ENCODE results near the gene SARDH. TPM values are rescaled to one million over a fixed set of nuclear protein-coding genes. Genes with fewer than 3 reads are reported as not detected.
A peak's percentile ranks its signal among the peaks of the same experiment; 100 is the strongest.

Gene SARDH
- total and polyA plus RNA-seq, 4 donors, result 0.84 to 3.0 (median 2.0) TPM; not detected in 1

- no peaks in the 10 kb centered on the region for H3K9me3 ChIP-seq (ENCODE audit: control insufficient read depth, low read length)
- DNase-seq, result no peak
- 85 to 88% methylated on average over 11 of the region's 11 CpGs for WGBS, 2 donors
- no peak overlapping the region for H3K4me3 ChIP-seq (ENCODE audit: low read length in 2 of 2)
- H3K4me1 ChIP-seq (ENCODE audit: control insufficient read depth in 1 of 2, insufficient read depth in 2 of 2, low read length in 2 of 2), result no peaks in the 10 kb centered on the region
- intact Hi-C loops (cut with DNase I), result no loop called here
- no peak for ATAC-seq (ENCODE audit: low FRiP score)
- no peaks in the 10 kb centered on the region for H3K27me3 ChIP-seq (ENCODE audit: control insufficient read depth in 1 of 2, insufficient read depth in 2 of 2, low read length in 1 of 2)
- H3K27ac ChIP-seq (ENCODE audit: low read depth in 1 of 2, low read length in 2 of 2), result no peak overlapping the region
- no peaks in the 10 kb centered on the region for H3K36me3 ChIP-seq (ENCODE audit: control insufficient read depth in 1 of 2, insufficient read depth in 2 of 2, low read length in 1 of 2)
Observed at GRCh38 chr9:133666845-133667244, 71.3 kb downstream of the SARDH start.

GRCh38 chr9:133666387-133666786 is 71.8 kb downstream of the SARDH start:
- no peaks in the 10 kb centered on the region for H3K4me1 ChIP-seq (ENCODE audit: control insufficient read depth in 1 of 2, insufficient read depth in 2 of 2, low read length in 2 of 2)
- no peak overlapping the region for H3K27ac ChIP-seq (ENCODE audit: low read depth in 1 of 2, low read length in 2 of 2)
- intact Hi-C loops (cut with DNase I), result no loop called here
- H3K36me3 ChIP-seq (ENCODE audit: control insufficient read depth in 1 of 2, insufficient read depth in 2 of 2, low read length in 1 of 2), result no peaks in the 10 kb centered on the region
- H3K9me3 ChIP-seq (ENCODE audit: control insufficient read depth, low read length), result no peaks in the 10 kb centered on the region
- ATAC-seq (ENCODE audit: low FRiP score) (no peak), DNase-seq (no peak)
- no peaks in the 10 kb centered on the region for H3K27me3 ChIP-seq (ENCODE audit: control insufficient read depth in 1 of 2, insufficient read depth in 2 of 2, low read length in 1 of 2)
- WGBS, 2 donors, result 86 to 87% methylated on average over 9 of the region's 9 CpGs
- H3K4me3 ChIP-seq (ENCODE audit: low read length in 2 of 2), result no peak overlapping the region

- no peak for DNase-seq
- Histone ChIP-seq H3K27ac (ENCODE audit: low read depth in 1 of 2, low read length in 2 of 2) (no peak overlapping the region), H3K4me1 (ENCODE audit: control insufficient read depth in 1 of 2, insufficient read depth in 2 of 2, low read length in 2 of 2) (no peaks in the 10 kb centered on the region), H3K4me3 (ENCODE audit: low read length in 2 of 2) (no peak overlapping the region), H3K9me3 (ENCODE audit: control insufficient read depth, low read length) (no peaks in the 10 kb centered on the region), H3K36me3 (ENCODE audit: control insufficient read depth in 1 of 2, insufficient read depth in 2 of 2, low read length in 1 of 2) (no peaks in the 10 kb centered on the region), H3K27me3 (ENCODE audit: control insufficient read depth in 1 of 2, insufficient read depth in 2 of 2, low read length in 1 of 2) (no peaks in the 10 kb centered on the region)
- no peak for ATAC-seq (ENCODE audit: low FRiP score)
- intact Hi-C loops (cut with DNase I), result no loop called here
- 83 to 86% methylated on average over 12 of the region's 12 CpGs for WGBS, 2 donors
Observed at GRCh38 chr9:133665535-133665934, 72.6 kb downstream of the SARDH start.

GRCh38 chr9:133665096-133665495 is 73.1 kb downstream of the SARDH start:
- Histone ChIP-seq H3K27ac (ENCODE audit: low read depth in 1 of 2, low read length in 2 of 2) (no peak overlapping the region), H3K36me3 (ENCODE audit: control insufficient read depth in 1 of 2, insufficient read depth in 2 of 2, low read length in 1 of 2) (no peaks in the 10 kb centered on the region), H3K27me3 (ENCODE audit: control insufficient read depth in 1 of 2, insufficient read depth in 2 of 2, low read length in 1 of 2) (no peaks in the 10 kb centered on the region), H3K9me3 (ENCODE audit: control insufficient read depth, low read length) (no peaks in the 10 kb centered on the region), H3K4me1 (ENCODE audit: control insufficient read depth in 1 of 2, insufficient read depth in 2 of 2, low read length in 2 of 2) (no peaks in the 10 kb centered on the region), H3K4me3 (ENCODE audit: low read length in 2 of 2) (no peak overlapping the region)
- intact Hi-C loops (cut with DNase I), result no loop called here
- WGBS, 2 donors, result 86 to 89% methylated on average over 13 of the region's 13 CpGs
- no peak for ATAC-seq (ENCODE audit: low FRiP score)
- no peak for DNase-seq

GRCh38 chr9:133664173-133665050 is 73.7 kb downstream of the SARDH start:
- 86 to 88% methylated on average over 27 of the region's 27 CpGs for WGBS, 2 donors
- ATAC-seq (ENCODE audit: low FRiP score), result no peak
- H3K9me3 ChIP-seq (ENCODE audit: control insufficient read depth, low read length), result no peaks in the 10 kb centered on the region

DNA sequence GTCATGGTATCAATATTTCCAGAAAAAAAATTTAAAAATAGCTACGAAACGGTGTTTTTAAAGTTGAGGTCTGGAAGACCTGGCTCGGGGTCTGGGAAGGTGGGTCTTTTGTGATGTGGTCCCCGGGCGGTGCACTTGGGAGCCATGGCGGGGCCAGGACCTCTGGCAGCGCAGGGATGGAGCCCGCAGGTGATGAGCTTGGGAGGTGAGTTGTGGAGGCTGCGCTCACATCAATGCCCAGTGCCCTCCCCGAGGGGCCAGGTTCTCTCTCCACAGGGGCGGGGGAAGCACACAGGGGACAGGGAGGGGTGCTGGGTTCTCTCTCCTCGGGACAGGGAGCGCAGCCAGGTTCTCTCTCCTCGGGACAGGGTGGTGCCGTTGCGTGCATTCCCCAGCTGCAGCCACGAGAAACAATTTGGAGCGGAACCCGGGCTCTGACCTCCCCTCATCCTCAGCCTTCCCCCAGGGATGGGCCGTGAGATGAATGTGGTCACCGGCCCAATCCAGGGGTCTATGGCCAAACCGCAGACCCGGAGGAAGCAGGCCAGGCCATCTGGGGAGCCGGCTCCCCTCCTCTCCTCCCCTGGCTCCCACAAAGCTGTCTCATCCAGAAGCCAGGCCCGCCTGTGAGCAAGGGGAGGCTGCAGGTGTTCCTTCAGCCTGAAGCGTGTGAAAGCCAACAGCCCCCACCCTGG is 76.2 kb downstream of the SARDH start:
- intact Hi-C loops (cut with DNase I), result no loop called here
- ATAC-seq (ENCODE audit: low FRiP score) (no peak), DNase-seq (no peak)
- no peaks in the 10 kb centered on the region for H3K9me3 ChIP-seq (ENCODE audit: control insufficient read depth, low read length)
- no peak overlapping the region for H3K4me3 ChIP-seq (ENCODE audit: low read length in 2 of 2)
- no peaks in the 10 kb centered on the region for H3K4me1 ChIP-seq (ENCODE audit: control insufficient read depth in 1 of 2, insufficient read depth in 2 of 2, low read length in 2 of 2)
- H3K27me3 ChIP-seq (ENCODE audit: control insufficient read depth in 1 of 2, insufficient read depth in 2 of 2, low read length in 1 of 2), result no peaks in the 10 kb centered on the region
- H3K36me3 ChIP-seq (ENCODE audit: control insufficient read depth in 1 of 2, insufficient read depth in 2 of 2, low read length in 1 of 2), result no peaks in the 10 kb centered on the region
- 78 to 83% methylated on average over 26 of the region's 26 CpGs for WGBS, 2 donors
- no peak overlapping the region for H3K27ac ChIP-seq (ENCODE audit: low read depth in 1 of 2, low read length in 2 of 2)

More at GRCh38 chr9:133664173-133665050, 73.7 kb downstream of the SARDH start:
- no peaks in the 10 kb centered on the region for H3K36me3 ChIP-seq (ENCODE audit: control insufficient read depth in 1 of 2, insufficient read depth in 2 of 2, low read length in 1 of 2)
- no peak overlapping the region for H3K4me3 ChIP-seq (ENCODE audit: low read length in 2 of 2)
- intact Hi-C loops (cut with DNase I), result no loop called here
- DNase-seq, result no peak
- H3K27me3 ChIP-seq (ENCODE audit: control insufficient read depth in 1 of 2, insufficient read depth in 2 of 2, low read length in 1 of 2), result no peaks in the 10 kb centered on the region
- H3K4me1 ChIP-seq (ENCODE audit: control insufficient read depth in 1 of 2, insufficient read depth in 2 of 2, low read length in 2 of 2), result no peaks in the 10 kb centered on the region
- H3K27ac ChIP-seq (ENCODE audit: low read depth in 1 of 2, low read length in 2 of 2), result no peak overlapping the region

GRCh38 chr9:133659516-133659915 is 78.6 kb downstream of the SARDH start:
- Histone ChIP-seq H3K36me3 (ENCODE audit: control insufficient read depth in 1 of 2, insufficient read depth in 2 of 2, low read length in 1 of 2) (no peaks in the 10 kb centered on the region), H3K4me1 (ENCODE audit: control insufficient read depth in 1 of 2, insufficient read depth in 2 of 2, low read length in 2 of 2) (no peaks in the 10 kb centered on the region), H3K9me3 (ENCODE audit: control insufficient read depth, low read length) (no peaks in the 10 kb centered on the region), H3K27me3 (ENCODE audit: control insufficient read depth in 1 of 2, insufficient read depth in 2 of 2, low read length in 1 of 2) (no peaks in the 10 kb centered on the region), H3K27ac (ENCODE audit: low read depth in 1 of 2, low read length in 2 of 2) (no peak overlapping the region), H3K4me3 (ENCODE audit: low read length in 2 of 2) (no peak overlapping the region)
- ATAC-seq (ENCODE audit: low FRiP score) (no peak), DNase-seq (no peak)
- WGBS, 2 donors, result 46 to 58% methylated on average over 13 of the region's 13 CpGs
- intact Hi-C loops (cut with DNase I), result no loop called here

DNA sequence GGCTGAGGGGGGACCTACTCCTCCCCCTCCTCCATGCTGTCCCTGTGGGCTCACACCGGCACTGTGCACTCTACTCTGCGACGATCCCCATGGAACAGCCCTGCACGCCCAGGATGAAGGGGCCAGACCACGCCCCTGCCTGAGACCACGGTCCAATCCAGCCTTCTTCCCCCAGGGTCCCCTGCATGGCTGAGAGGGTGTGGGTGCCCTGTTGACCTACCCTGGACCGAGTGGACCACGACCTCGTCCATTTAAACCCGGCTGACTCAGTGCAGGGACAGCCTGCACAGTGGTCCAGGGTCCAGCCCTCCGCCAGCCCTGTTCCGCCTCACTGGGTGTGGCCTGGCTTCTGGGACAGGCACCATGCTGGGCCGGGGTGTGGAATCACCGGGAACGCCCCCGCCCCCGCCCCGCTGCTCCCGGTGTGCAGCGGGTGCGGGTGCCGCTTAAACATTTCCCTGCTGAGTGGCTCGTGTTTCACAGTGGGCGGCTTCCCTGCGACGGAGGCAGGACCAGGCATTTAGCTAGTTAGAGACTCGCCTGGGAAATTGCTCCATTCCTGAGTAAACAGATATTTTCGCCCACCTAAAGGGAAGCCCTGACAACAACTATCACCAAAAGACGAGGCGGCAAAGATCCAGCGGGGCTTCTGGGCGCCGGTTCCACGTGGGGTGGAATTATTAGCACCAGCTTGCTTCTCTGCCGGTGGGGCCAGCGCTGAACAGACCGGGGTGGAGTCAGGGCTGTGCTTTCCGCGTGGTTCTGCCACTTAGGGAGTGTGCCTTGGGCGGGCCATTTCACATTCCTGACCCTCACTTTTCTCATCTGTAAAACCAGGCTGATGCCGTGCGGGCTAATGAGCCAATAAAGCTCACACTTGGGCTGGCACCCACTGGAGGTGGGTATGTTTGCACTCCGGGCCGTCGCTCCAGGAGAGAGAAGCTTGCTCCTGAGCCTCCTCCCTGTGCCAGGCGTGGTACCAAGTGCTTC is 79.4 kb downstream of the SARDH start:
- H3K4me1 ChIP-seq (ENCODE audit: control insufficient read depth in 1 of 2, insufficient read depth in 2 of 2, low read length in 2 of 2), result no peaks in the 10 kb centered on the region
- no peaks in the 10 kb centered on the region for H3K27me3 ChIP-seq (ENCODE audit: control insufficient read depth in 1 of 2, insufficient read depth in 2 of 2, low read length in 1 of 2)
- intact Hi-C loops (cut with DNase I), result no loop called here
- H3K9me3 ChIP-seq (ENCODE audit: control insufficient read depth, low read length), result no peaks in the 10 kb centered on the region
- no peaks in the 10 kb centered on the region for H3K36me3 ChIP-seq (ENCODE audit: control insufficient read depth in 1 of 2, insufficient read depth in 2 of 2, low read length in 1 of 2)
- DNase-seq, result peak in 1 of 2 donors; percentile 56
- no peak overlapping the region for H3K27ac ChIP-seq (ENCODE audit: low read depth in 1 of 2, low read length in 2 of 2)
- H3K4me3 ChIP-seq (ENCODE audit: low read length in 2 of 2), result no peak overlapping the region
- 2 to 4% methylated on average over 46 of the region's 46 CpGs for WGBS, 2 donors
- peak; percentile 56 for ATAC-seq (ENCODE audit: low FRiP score)

Data from aorta (tissue), 5 donors.